Effector memory CD4-positive, alpha-beta T cell (primary cell): ENCODE results near the gene TTLL11.

Experiments
- DNase-seq, 3 donors: peaks; one replicate each; pipeline ENCODE4 v3.0.0-alpha.2; 2020
- H3K27ac ChIP-seq: 2 replicates; pipeline ENCODE4 v1.7.0; 2013; ENCODE audit warnings: mild to moderate bottlenecking, low read length, moderate library complexity; ENCODE audit not compliant: insufficient read depth, poor library complexity, severe bottlenecking
- H3K27me3 ChIP-seq: replicated peaks from 2 replicates; pipeline ENCODE4 v1.7.0; 2013; ENCODE audit warnings: mild to moderate bottlenecking, low read length; ENCODE audit not compliant: insufficient read depth, control insufficient read depth, poor library complexity, severe bottlenecking
- H3K36me3 ChIP-seq: 2 replicates; pipeline ENCODE4 v1.7.0; 2013; ENCODE audit warnings: mild to moderate bottlenecking, low read length, moderate library complexity; ENCODE audit not compliant: control insufficient read depth, insufficient read depth
- H3K4me1 ChIP-seq: 2 replicates; pipeline ENCODE4 v1.7.0; 2013; ENCODE audit warnings: low read length, mild to moderate bottlenecking; ENCODE audit not compliant: control insufficient read depth, insufficient read depth, poor library complexity, severe bottlenecking
- H3K4me3 ChIP-seq: 2 replicates; pipeline ENCODE4 v1.7.0; 2013; ENCODE audit warnings: low read length, low read depth, mild to moderate bottlenecking; ENCODE audit not compliant: insufficient read depth, poor library complexity, severe bottlenecking
- H3K9me3 ChIP-seq: 2 replicates; pipeline ENCODE4 v1.7.0; 2013; ENCODE audit warnings: mild to moderate bottlenecking, low read length, moderate library complexity; ENCODE audit not compliant: control insufficient read depth

TTLL11 gene

GRCh38 chr9:121947775-121948174, 145.3 kb downstream of the TTLL11 start:
- no peaks in the 10 kb centered on the region for H3K27me3 ChIP-seq
- no peak for DNase-seq
- H3K27ac ChIP-seq = no peak overlapping the region
- no peaks in the 10 kb centered on the region for H3K9me3 ChIP-seq
- no peaks in the 10 kb centered on the region for H3K4me1 ChIP-seq
- no peaks in the 10 kb centered on the region for H3K36me3 ChIP-seq
- H3K4me3 ChIP-seq = no peak overlapping the region

- Histone ChIP-seq H3K36me3 (no peaks in the 10 kb centered on the region), H3K27me3 (no peaks in the 10 kb centered on the region), H3K4me3 (no peak overlapping the region), H3K4me1 (no peaks in the 10 kb centered on the region), H3K27ac (no peak overlapping the region), H3K9me3 (no peaks in the 10 kb centered on the region)
- no peak for DNase-seq
Measured at GRCh38 chr9:121946465-121946864, 146.6 kb downstream of the TTLL11 start.

DNA sequence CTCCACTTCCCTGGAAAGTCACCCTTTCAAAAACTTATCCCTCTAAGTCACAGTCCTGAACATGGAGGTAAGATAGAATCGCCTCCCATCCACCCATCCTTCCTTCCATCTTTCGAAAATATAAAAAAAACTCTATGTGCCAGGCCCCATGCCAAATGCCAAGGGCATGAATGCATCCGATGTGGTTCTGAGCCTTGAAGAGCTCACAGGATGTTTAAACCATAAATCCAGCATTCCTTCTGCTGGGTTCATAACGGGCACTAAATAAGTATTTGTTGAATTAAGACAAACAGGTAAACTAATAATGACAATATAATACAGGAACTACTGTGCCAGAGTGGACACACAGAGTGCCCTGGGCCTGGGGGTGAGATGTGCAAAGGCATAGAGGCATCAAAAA, 147.3 kb downstream of the TTLL11 start:
- Histone ChIP-seq H3K36me3 (no peaks in the 10 kb centered on the region), H3K27me3 (no peaks in the 10 kb centered on the region), H3K4me1 (no peaks in the 10 kb centered on the region), H3K9me3 (no peaks in the 10 kb centered on the region), H3K27ac (no peak overlapping the region), H3K4me3 (no peak overlapping the region)
- no peak for DNase-seq

GRCh38 chr9:121945281-121945680, 147.8 kb downstream of the TTLL11 start:
- H3K27ac ChIP-seq = no peak overlapping the region
- H3K4me1 ChIP-seq = no peaks in the 10 kb centered on the region
- H3K4me3 ChIP-seq = no peak overlapping the region
- DNase-seq = no peak
- H3K9me3 ChIP-seq = no peaks in the 10 kb centered on the region
- no peaks in the 10 kb centered on the region for H3K36me3 ChIP-seq
- no peaks in the 10 kb centered on the region for H3K27me3 ChIP-seq

DNA sequence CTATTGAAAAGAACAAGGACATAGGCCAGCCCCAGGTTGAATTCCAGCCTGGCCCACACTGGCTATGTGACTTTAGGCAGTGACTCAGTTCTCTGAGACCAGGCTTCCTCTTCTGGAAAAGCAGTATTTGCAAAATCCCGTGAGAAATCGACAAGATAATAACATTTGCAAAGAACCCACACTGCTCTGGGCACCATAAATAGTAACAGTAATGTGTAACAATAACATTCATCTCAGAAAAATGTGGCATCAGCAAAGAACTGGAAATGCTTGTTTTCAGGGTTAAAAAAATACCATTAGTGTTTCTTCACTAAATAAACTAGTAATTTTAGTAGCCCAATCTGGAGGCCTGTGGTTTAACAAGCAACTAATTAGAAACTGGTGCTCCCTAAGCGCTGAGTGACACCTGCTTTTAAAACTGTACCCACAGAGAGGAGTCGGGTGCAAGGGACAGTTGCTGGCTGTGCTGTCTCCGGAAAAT, 148.4 kb downstream of the TTLL11 start:
- Histone ChIP-seq H3K36me3 (no peaks in the 10 kb centered on the region), H3K27ac (no peak overlapping the region), H3K9me3 (no peaks in the 10 kb centered on the region), H3K27me3 (no peaks in the 10 kb centered on the region), H3K4me3 (no peak overlapping the region), H3K4me1 (no peaks in the 10 kb centered on the region)
- DNase-seq = no peak

DNA sequence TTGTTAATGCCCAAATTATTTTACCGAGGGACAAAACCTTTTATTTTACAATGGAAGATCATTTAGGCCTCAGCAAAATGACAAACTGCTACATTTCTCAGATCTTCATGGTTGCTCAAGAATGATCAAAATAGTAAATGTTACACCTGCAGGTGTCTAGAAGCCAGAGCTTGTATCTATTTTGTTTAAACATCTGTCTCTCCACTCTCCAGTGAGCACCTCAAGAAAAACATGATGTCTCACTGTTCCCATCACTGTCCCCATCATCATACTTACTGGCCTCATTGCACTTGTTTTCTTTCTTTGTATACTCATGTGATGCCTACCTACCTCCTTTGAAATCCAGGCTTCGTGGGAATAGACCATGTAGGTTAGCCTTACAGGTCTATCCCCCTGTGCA, 149.6 kb downstream of the TTLL11 start:
- H3K4me1 ChIP-seq = no peaks in the 10 kb centered on the region
- no peaks in the 10 kb centered on the region for H3K36me3 ChIP-seq
- no peak for DNase-seq
- no peaks in the 10 kb centered on the region for H3K9me3 ChIP-seq
- H3K27ac ChIP-seq = no peak overlapping the region
- H3K27me3 ChIP-seq = no peaks in the 10 kb centered on the region
- H3K4me3 ChIP-seq = no peak overlapping the region

DNA sequence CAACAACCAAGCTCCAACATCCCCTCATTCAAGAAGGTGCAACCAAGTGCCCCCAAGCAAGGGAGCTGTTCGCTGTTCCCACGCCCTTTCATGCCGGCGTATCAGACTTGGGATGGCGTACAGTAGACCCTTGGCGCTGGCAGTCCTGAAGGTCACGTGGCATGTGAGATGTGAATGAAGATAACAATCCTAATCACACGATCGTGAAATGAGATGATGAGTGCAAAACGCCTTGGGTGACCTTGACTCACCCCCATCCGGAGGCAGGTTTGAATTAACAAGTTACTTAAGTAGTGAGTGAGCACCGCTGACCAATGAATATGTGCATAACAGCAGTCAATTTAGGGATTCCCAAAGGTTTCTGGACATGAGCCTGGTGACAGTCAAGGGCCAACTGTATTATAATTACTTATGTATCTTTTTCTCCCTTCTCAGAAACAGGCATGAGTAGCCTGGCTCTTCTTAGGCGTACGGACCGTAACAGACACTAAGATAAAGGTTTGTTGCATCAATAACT, 150.2 kb downstream of the TTLL11 start:
- H3K9me3 ChIP-seq = no peaks in the 10 kb centered on the region
- no peak for DNase-seq
- no peak overlapping the region for H3K4me3 ChIP-seq
- no peak overlapping the region for H3K27ac ChIP-seq
- H3K4me1 ChIP-seq = no peaks in the 10 kb centered on the region
- no peaks in the 10 kb centered on the region for H3K36me3 ChIP-seq
- H3K27me3 ChIP-seq = no peaks in the 10 kb centered on the region

DNA sequence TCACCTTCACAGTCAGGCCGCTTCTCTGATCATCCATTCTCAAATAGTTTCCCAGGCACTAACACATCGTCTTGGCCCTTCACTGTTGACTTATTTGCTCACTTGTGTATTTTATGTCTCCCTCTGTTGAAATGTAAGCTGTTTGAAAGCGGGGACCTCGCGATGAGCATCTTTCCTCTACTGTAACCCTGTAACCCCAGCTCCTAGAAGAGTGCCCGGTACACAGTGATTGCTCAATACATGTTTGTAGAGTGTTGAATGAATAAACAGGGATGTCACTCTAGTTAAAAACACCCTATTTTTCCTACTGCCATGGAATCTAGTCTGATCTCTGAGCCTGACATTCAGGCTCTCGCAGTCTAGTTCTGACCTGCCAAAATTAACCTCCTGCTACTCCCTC, 150.8 kb downstream of the TTLL11 start:
- Histone ChIP-seq H3K27me3 (no peaks in the 10 kb centered on the region), H3K9me3 (no peaks in the 10 kb centered on the region), H3K36me3 (no peaks in the 10 kb centered on the region), H3K27ac (no peak overlapping the region), H3K4me1 (no peaks in the 10 kb centered on the region), H3K4me3 (no peak overlapping the region)
- no peak for DNase-seq

DNA sequence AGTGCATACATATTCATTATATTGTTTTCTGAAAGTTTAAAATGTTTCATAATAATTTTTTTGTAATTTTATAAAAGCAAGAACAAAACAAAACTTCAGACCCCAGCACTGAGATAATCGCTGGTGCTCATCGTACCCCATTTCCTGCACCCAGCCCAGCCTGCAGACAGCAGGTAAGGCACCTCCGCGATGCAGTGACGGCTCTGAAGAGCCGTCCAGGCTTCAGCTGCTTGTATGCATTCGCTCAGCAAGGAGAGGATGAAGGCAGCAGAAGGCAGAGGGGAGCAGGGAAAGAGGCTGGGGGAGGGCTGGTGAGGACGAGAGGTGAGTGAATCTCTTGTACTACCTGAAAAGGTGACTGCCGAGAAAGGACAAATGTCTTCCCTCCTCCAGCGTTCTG, 153.5 kb downstream of the TTLL11 start:
- Histone ChIP-seq H3K27me3 (no peaks in the 10 kb centered on the region), H3K4me3 (no peak overlapping the region)
- DNase-seq = no peak

DNA sequence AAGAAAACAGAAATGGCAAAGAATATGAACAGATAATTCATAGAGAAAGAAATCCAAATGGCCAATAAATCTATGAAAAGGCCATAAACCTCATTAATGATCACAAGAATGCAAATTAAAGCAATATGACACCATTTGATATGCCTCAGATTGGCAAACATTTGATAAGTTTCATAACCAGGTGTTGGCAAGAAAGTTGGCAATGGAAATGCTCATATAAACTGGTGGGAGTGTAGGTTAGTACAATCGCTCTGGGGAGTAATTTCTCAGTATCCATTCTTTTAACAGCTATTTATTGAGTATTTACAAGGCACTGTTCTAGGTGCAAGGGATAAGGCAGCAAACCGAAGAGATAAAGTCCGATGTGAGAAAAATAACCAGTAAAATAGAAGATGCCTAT, 154.5 kb downstream of the TTLL11 start:
- no peak overlapping the region for H3K4me3 ChIP-seq
- no peaks in the 10 kb centered on the region for H3K27me3 ChIP-seq
- H3K36me3 ChIP-seq = no peaks in the 10 kb centered on the region
- H3K9me3 ChIP-seq = no peaks in the 10 kb centered on the region
- H3K27ac ChIP-seq = no peak overlapping the region
- H3K4me1 ChIP-seq = no peaks in the 10 kb centered on the region
- no peak for DNase-seq

More for the DNA sequence above, 153.5 kb downstream of the TTLL11 start:
- Histone ChIP-seq H3K9me3 (no peaks in the 10 kb centered on the region), H3K4me1 (no peaks in the 10 kb centered on the region), H3K27ac (no peak overlapping the region), H3K36me3 (no peaks in the 10 kb centered on the region)
